Suprapubic skin (tissue), 4 donors: ENCODE measurements around the gene ZBTB20.

Experiments used
- CTCF ChIP-seq, 2 donors: fragments of 200-600 bp in 1 of 2; fragments of 450-650 bp in 1 of 2; sonication (generic) in 1 of 2; IDR thresholded peaks; one replicate each; pipeline ENCODE4 v1.5.1; 2016 to 2019; ENCODE audit warnings: antibody characterized with exemption in 2 of 2, mild to moderate bottlenecking in 1 of 2, moderate library complexity in 1 of 2
- POLR2A ChIP-seq, 2 donors: fragments of 450-650 bp; IDR thresholded peaks; one replicate each; pipeline ENCODE4 v1.6.1; 2017; ENCODE audit warnings: antibody characterized with exemption in 2 of 2, mild to moderate bottlenecking in 2 of 2, moderate library complexity in 2 of 2
- POLR2AphosphoS5 ChIP-seq, 3 donors: sonication (generic); formaldehyde crosslinking; IDR thresholded peaks; one replicate each; pipeline ENCODE4 v1.6.1; 2017; ENCODE audit warnings: antibody characterized with exemption in 3 of 3

- TF ChIP-seq POLR2AphosphoS5 (IDR thresholded peaks at IDR 0.05) = no peak
- no peak for TF ChIP-seq CTCF (IDR thresholded peaks at IDR 0.05)
- TF ChIP-seq POLR2A (IDR thresholded peaks at IDR 0.05) = no peak
Observed at GRCh38 chr3:114362815-114363214, 784.3 kb downstream of the ZBTB20 start.
